ENCODE data around the gene SMIM45.

Gene SMIM45

GRCh38 chr22:41952713-41953112, 763 bp downstream of the SMIM45 start:
- Histone ChIP-seq H3K27me3 (replicated peaks; ENCODE audit: insufficient read depth, low read length) (no peaks in the 10 kb centered on the region), H3K9ac (ENCODE audit: low read length) (no peak overlapping the region), H3F3A (ENCODE audit: insufficient read depth, low read length) (no peaks in the 10 kb centered on the region), H3K36me3 (replicated peaks; ENCODE audit: insufficient read depth, low read length) (no peaks in the 10 kb centered on the region), H3K4me2 (ENCODE audit: low read depth, low read length) (no peak overlapping the region), H3K9me2 (replicated peaks; ENCODE audit: insufficient read depth, low read length) (no peaks in the 10 kb centered on the region), H4K20me1 (ENCODE audit: insufficient read depth, low read length) (no peaks in the 10 kb centered on the region), H3K79me2 (ENCODE audit: low read length) (no peaks in the 10 kb centered on the region), H3K4me1 (ENCODE audit: low read length) (no peaks in the 10 kb centered on the region), H3K4me3 (ENCODE audit: low read length) (no peak overlapping the region), H3K27ac (ENCODE audit: low read length) (no peak overlapping the region), H2AFZ (ENCODE audit: low read length) (no peak overlapping the region), H3K9me3 (replicated peaks; ENCODE audit: insufficient read depth, low read length) (no peaks in the 10 kb centered on the region)
- TF ChIP-seq EZH2phosphoT487 (IDR thresholded peaks at IDR 0.05; ENCODE audit: low read length): no peak
- no peak for TF ChIP-seq EZH2 (optimal IDR thresholded peaks at IDR 0.05; ENCODE audit: low read depth, low read length)
- TF ChIP-seq CTCF (IDR thresholded peaks at IDR 0.05; ENCODE audit: low read length): no peak
- DNase-seq: no peak

GRCh38 chr22:41957941-41958556, 6.1 kb downstream of the SMIM45 start:
- no peaks in the 10 kb centered on the region for H3K9me2 ChIP-seq (replicated peaks; ENCODE audit: insufficient read depth, low read length)
- H3K79me2 ChIP-seq (ENCODE audit: low read length): no peaks in the 10 kb centered on the region
- peaks cover 9% of the 10 kb centered on the region for H3K4me1 ChIP-seq (ENCODE audit: low read length)
- H3K9ac ChIP-seq (ENCODE audit: low read length): no peak overlapping the region
- H3F3A ChIP-seq (ENCODE audit: insufficient read depth, low read length): no peaks in the 10 kb centered on the region
- H2AFZ ChIP-seq (ENCODE audit: low read length): peak overlapping the region; percentile 63
- H3K27ac ChIP-seq (ENCODE audit: low read length): no peak overlapping the region
- H3K36me3 ChIP-seq (replicated peaks; ENCODE audit: insufficient read depth, low read length): no peaks in the 10 kb centered on the region
- H3K27me3 ChIP-seq (replicated peaks; ENCODE audit: insufficient read depth, low read length): no peaks in the 10 kb centered on the region
- no peaks in the 10 kb centered on the region for H4K20me1 ChIP-seq (ENCODE audit: insufficient read depth, low read length)
- TF ChIP-seq EZH2 (optimal IDR thresholded peaks at IDR 0.05; ENCODE audit: low read depth, low read length) (no peak), CTCF (IDR thresholded peaks at IDR 0.05; ENCODE audit: low read length) (no peak), EZH2phosphoT487 (IDR thresholded peaks at IDR 0.05; ENCODE audit: low read length) (no peak)
- H3K4me3 ChIP-seq (ENCODE audit: low read length): peak overlapping the region; percentile 27; the same call in 1 of the 2 replicates
- no peak for DNase-seq
- H3K4me2 ChIP-seq (ENCODE audit: low read depth, low read length): peak overlapping the region; percentile 74
- H3K9me3 ChIP-seq (replicated peaks; ENCODE audit: insufficient read depth, low read length): no peaks in the 10 kb centered on the region

- DNase-seq: no peak
- TF ChIP-seq CTCF (IDR thresholded peaks at IDR 0.05; ENCODE audit: low read length): no peak
- TF ChIP-seq EZH2 (optimal IDR thresholded peaks at IDR 0.05; ENCODE audit: low read depth, low read length): no peak
- TF ChIP-seq EZH2phosphoT487 (IDR thresholded peaks at IDR 0.05; ENCODE audit: low read length): no peak
- Histone ChIP-seq H3K9me3 (replicated peaks; ENCODE audit: insufficient read depth, low read length) (no peaks in the 10 kb centered on the region), H3K4me1 (ENCODE audit: low read length) (peaks cover 9% of the 10 kb centered on the region), H3K79me2 (ENCODE audit: low read length) (no peaks in the 10 kb centered on the region), H3K9me2 (replicated peaks; ENCODE audit: insufficient read depth, low read length) (no peaks in the 10 kb centered on the region), H2AFZ (ENCODE audit: low read length) (no peak overlapping the region), H4K20me1 (ENCODE audit: insufficient read depth, low read length) (no peaks in the 10 kb centered on the region), H3F3A (ENCODE audit: insufficient read depth, low read length) (no peaks in the 10 kb centered on the region), H3K4me3 (ENCODE audit: low read length) (no peak overlapping the region), H3K27ac (ENCODE audit: low read length) (no peak overlapping the region), H3K36me3 (replicated peaks; ENCODE audit: insufficient read depth, low read length) (no peaks in the 10 kb centered on the region), H3K4me2 (ENCODE audit: low read depth, low read length) (no peak overlapping the region), H3K27me3 (replicated peaks; ENCODE audit: insufficient read depth, low read length) (0 out of 2 replicates have a peak, but pooled peaks cover 3% of the 10 kb centered on the region), H3K9ac (ENCODE audit: low read length) (no peak overlapping the region)
Measured at GRCh38 chr22:41963453-41964111, 11.6 kb downstream of the SMIM45 start.
